Activated naive CD8-positive, alpha-beta T cell treated with anti-CD3 and anti-CD28 coated beads, Interleukin-2, amount 10 ng/mL, durations not matched to agents 7 days and 5 days (primary cell): Measurements from ENCODE around the gene CFAP46. TPM values are rescaled to one million over a fixed set of nuclear protein-coding genes. Genes with fewer than 3 reads are reported as not detected.
"Not testable (repeated sequence)": the region's sequence is repeated elsewhere in the genome, so short reads cannot be mapped to it uniquely, and the experiment has no call there.

ENCODE experiments used
- ATAC-seq: fragments of 150-1000 bp; cut with Tn5 transposase; one replicate; pipeline ENCODE4 v1.10.0; 2021; ENCODE audit warnings: low read depth, moderate library complexity
- POLR2A ChIA-PET: fragments of 350-600 bp; sonication (Branson Sonifier 250); formaldehyde crosslinking; loops from one replicate; lab custom pipeline; 2021; ENCODE audit warnings: antibody characterized with exemption; lab: Charles Lee
- DNase-seq: peaks from one replicate; pipeline ENCODE4 v3.0.0; 2021
- H3K27ac Mint-ChIP-seq: one replicate; pipeline ENCODE4 v1.8.0; 2022; ENCODE audit warnings: mild to moderate bottlenecking, mixed read lengths
- H3K27me3 Mint-ChIP-seq: one replicate; pipeline ENCODE4 v1.8.0; 2022; ENCODE audit warnings: mild to moderate bottlenecking, moderate library complexity, mixed read lengths
- H3K36me3 Mint-ChIP-seq: one replicate; pipeline ENCODE4 v1.8.0; 2021; ENCODE audit warnings: mild to moderate bottlenecking, mixed read lengths
- H3K4me1 Mint-ChIP-seq: one replicate; pipeline ENCODE4 v1.8.0; 2021; ENCODE audit warnings: mixed read lengths
- H3K4me3 Mint-ChIP-seq: one replicate; pipeline ENCODE4 v1.8.0; 2022; ENCODE audit warnings: mild to moderate bottlenecking, moderate library complexity, mixed read lengths
- H3K9me3 Mint-ChIP-seq: one replicate; pipeline ENCODE4 v1.8.0; 2021; ENCODE audit warnings: mixed read lengths
- total RNA-seq, 2 experiments: library from RNA; stranded (reverse); gene quantifications; one replicate each; pipeline ENCODE4 v1.2.3, GENCODE V29; 2021

Gene CFAP46
- total RNA-seq, 2 experiments from 2014 or later = not detected

- Mint-ChIP-seq H3K4me1 (peaks cover 3% of the 10 kb centered on the region), H3K27me3 (no peaks in the 10 kb centered on the region), H3K9me3 (no peaks in the 10 kb centered on the region), H3K4me3 (no peak overlapping the region), H3K36me3 (no peaks in the 10 kb centered on the region), H3K27ac (no peak overlapping the region)
- no peak for DNase-seq
- POLR2A ChIA-PET = no interaction called here
- no peak for ATAC-seq
Measured at GRCh38 chr10:132910186-132910880, 32.0 kb downstream of the CFAP46 start.

GRCh38 chr10:132909491-132910071 is 32.8 kb downstream of the CFAP46 start:
- POLR2A ChIA-PET = no interaction called here
- Mint-ChIP-seq H3K27ac (no peak overlapping the region), H3K4me1 (peaks cover 9% of the 10 kb centered on the region), H3K36me3 (no peaks in the 10 kb centered on the region), H3K4me3 (no peak overlapping the region), H3K27me3 (no peaks in the 10 kb centered on the region), H3K9me3 (no peaks in the 10 kb centered on the region)
- ATAC-seq (no peak), DNase-seq (peak; percentile 24)

GRCh38 chr10:132908621-132909295 is 33.6 kb downstream of the CFAP46 start:
- Mint-ChIP-seq H3K4me1 (peaks cover 12% of the 10 kb centered on the region), H3K27me3 (no peaks in the 10 kb centered on the region), H3K4me3 (no peak overlapping the region), H3K36me3 (no peaks in the 10 kb centered on the region), H3K9me3 (no peaks in the 10 kb centered on the region), H3K27ac (no peak overlapping the region)
- no peak for ATAC-seq
- POLR2A ChIA-PET = no interaction called here
- no peak for DNase-seq

- Mint-ChIP-seq H3K4me1 (peaks cover 12% of the 10 kb centered on the region), H3K27me3 (peaks cover 2% of the 10 kb centered on the region), H3K27ac (no peak overlapping the region), H3K4me3 (no peak overlapping the region), H3K36me3 (no peaks in the 10 kb centered on the region), H3K9me3 (no peaks in the 10 kb centered on the region)
- POLR2A ChIA-PET = no interaction called here
- ATAC-seq = no peak
- DNase-seq = peak; percentile 22
Measured at GRCh38 chr10:132907821-132908620, 34.3 kb downstream of the CFAP46 start.

GRCh38 chr10:132906836-132907235 is 35.5 kb downstream of the CFAP46 start:
- peaks cover 2% of the 10 kb centered on the region for H3K27me3 Mint-ChIP-seq
- H3K9me3 Mint-ChIP-seq = no peaks in the 10 kb centered on the region
- ATAC-seq = no peak
- peaks cover 10% of the 10 kb centered on the region for H3K4me1 Mint-ChIP-seq
- H3K4me3 Mint-ChIP-seq = no peak overlapping the region
- H3K27ac Mint-ChIP-seq = no peak overlapping the region
- POLR2A ChIA-PET = no interaction called here
- DNase-seq = no peak
- no peaks in the 10 kb centered on the region for H3K36me3 Mint-ChIP-seq

- H3K27ac Mint-ChIP-seq = no peak overlapping the region
- POLR2A ChIA-PET = no interaction called here
- ATAC-seq = no peak
- no peaks in the 10 kb centered on the region for H3K9me3 Mint-ChIP-seq
- H3K4me1 Mint-ChIP-seq = peaks cover 10% of the 10 kb centered on the region
- DNase-seq = no peak
- H3K4me3 Mint-ChIP-seq = no peak overlapping the region
- H3K27me3 Mint-ChIP-seq = peaks cover 5% of the 10 kb centered on the region
- no peaks in the 10 kb centered on the region for H3K36me3 Mint-ChIP-seq
Measured at GRCh38 chr10:132906106-132906505, 36.3 kb downstream of the CFAP46 start.

GRCh38 chr10:132905661-132906060 is 36.7 kb downstream of the CFAP46 start:
- POLR2A ChIA-PET = interaction anchor here (0.7 kb wide), 1 partner anchor 536 kb away, joined by 3 read pairs; no protein-coding TSS in a partner anchor
- H3K9me3 Mint-ChIP-seq = no peaks in the 10 kb centered on the region
- no peak overlapping the region for H3K27ac Mint-ChIP-seq
- no peak overlapping the region for H3K4me3 Mint-ChIP-seq
- H3K4me1 Mint-ChIP-seq = peaks cover 10% of the 10 kb centered on the region
- H3K27me3 Mint-ChIP-seq = peaks cover 5% of the 10 kb centered on the region
- no peak for DNase-seq
- no peaks in the 10 kb centered on the region for H3K36me3 Mint-ChIP-seq
- ATAC-seq = no peak

- POLR2A ChIA-PET = interaction anchor here (0.6 to 0.7 kb wide), 2 partner anchors 418 to 537 kb away, joined by 3 read pairs; no protein-coding TSS in a partner anchor
- H3K27ac Mint-ChIP-seq = no peak overlapping the region
- peaks cover 5% of the 10 kb centered on the region for H3K27me3 Mint-ChIP-seq
- ATAC-seq (no peak), DNase-seq (peak; percentile 22)
- H3K36me3 Mint-ChIP-seq = no peaks in the 10 kb centered on the region
- H3K4me1 Mint-ChIP-seq = peaks cover 10% of the 10 kb centered on the region
- no peak overlapping the region for H3K4me3 Mint-ChIP-seq
- H3K9me3 Mint-ChIP-seq = no peaks in the 10 kb centered on the region
Measured at GRCh38 chr10:132904814-132905649, 37.3 kb downstream of the CFAP46 start.

- Mint-ChIP-seq H3K4me1 (peaks cover 10% of the 10 kb centered on the region), H3K36me3 (no peaks in the 10 kb centered on the region), H3K27ac (no peak overlapping the region), H3K4me3 (no peak overlapping the region), H3K9me3 (no peaks in the 10 kb centered on the region), H3K27me3 (peaks cover 5% of the 10 kb centered on the region)
- ATAC-seq (peak; percentile 44), DNase-seq (peak; percentile 41)
- POLR2A ChIA-PET = no interaction called here
Measured at GRCh38 chr10:132904181-132904813, 38.1 kb downstream of the CFAP46 start.

GRCh38 chr10:132902656-132903575 is 39.5 kb downstream of the CFAP46 start:
- peaks cover 10% of the 10 kb centered on the region for H3K4me1 Mint-ChIP-seq
- H3K4me3 Mint-ChIP-seq, H3K27ac Mint-ChIP-seq, H3K9me3 Mint-ChIP-seq, POLR2A ChIA-PET, H3K36me3 Mint-ChIP-seq, ATAC-seq, H3K27me3 Mint-ChIP-seq: not testable (repeated sequence)
- peak; percentile 2 for DNase-seq

- no peak overlapping the region for H3K27ac Mint-ChIP-seq
- ATAC-seq (no peak), DNase-seq (no peak)
- POLR2A ChIA-PET = no interaction called here
- H3K4me1 Mint-ChIP-seq = peaks cover 10% of the 10 kb centered on the region
- H3K27me3 Mint-ChIP-seq = peaks cover 8% of the 10 kb centered on the region
- no peaks in the 10 kb centered on the region for H3K36me3 Mint-ChIP-seq
- H3K9me3 Mint-ChIP-seq = no peaks in the 10 kb centered on the region
- no peak overlapping the region for H3K4me3 Mint-ChIP-seq
Measured at GRCh38 chr10:132901351-132901750, 41.0 kb downstream of the CFAP46 start.
